ENCODE measurements around the gene TNFAIP8.

GRCh38 chr5:119319401-119319800 is 36.4 kb upstream of the TNFAIP8 start:
- TF ChIP-seq CTCF (IDR thresholded peaks at IDR 0.05) (no peak), POLR2AphosphoS5 (IDR thresholded peaks at IDR 0.05; ENCODE audit: low read depth, low read length) (no peak), REST (IDR thresholded peaks at IDR 0.05; ENCODE audit: insufficient read depth in 1 of 2, low read depth in 2 of 2, low read length in 1 of 2) (no peak), SIN3A (IDR thresholded peaks at IDR 0.05; ENCODE audit: borderline replicate concordance, insufficient read depth, low read depth, low read length) (no peak)
